ENCODE measurements around the gene IL22.

The IL22 gene

DNA sequence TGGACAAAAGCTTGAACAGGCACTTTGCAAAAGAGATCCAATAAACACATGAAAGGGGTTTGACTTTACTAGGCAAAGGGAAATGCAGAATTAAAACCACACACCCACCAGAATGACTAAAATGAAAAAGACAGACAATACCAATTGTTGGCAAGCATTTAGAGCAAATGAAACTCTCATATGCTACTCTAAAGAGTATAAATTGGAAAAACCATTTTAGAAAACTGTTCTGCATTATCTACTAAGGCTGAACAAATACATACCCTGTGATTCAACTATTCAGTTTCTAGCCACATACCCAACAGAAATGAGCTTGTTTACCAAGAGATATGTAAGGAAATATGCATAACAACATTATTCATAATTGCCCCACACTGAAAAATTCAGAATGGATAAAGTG, 8.5 kb upstream of the IL22 start:
- Histone ChIP-seq H3K36me3 (ENCODE audit: control insufficient read depth, insufficient read depth, low read length) (no peaks in the 10 kb centered on the region), H3K4me3 (ENCODE audit: low read depth, low read length) (no peak overlapping the region), H3K9me3 (ENCODE audit: control insufficient read depth, insufficient read depth, low read length) (no peaks in the 10 kb centered on the region), H3K27me3 (ENCODE audit: control insufficient read depth, insufficient read depth, low read length) (no peaks in the 10 kb centered on the region), H3K4me1 (ENCODE audit: control insufficient read depth, insufficient read depth, low read length) (no peaks in the 10 kb centered on the region), H3K9ac (ENCODE audit: low read depth, low read length) (no peak overlapping the region)

DNA sequence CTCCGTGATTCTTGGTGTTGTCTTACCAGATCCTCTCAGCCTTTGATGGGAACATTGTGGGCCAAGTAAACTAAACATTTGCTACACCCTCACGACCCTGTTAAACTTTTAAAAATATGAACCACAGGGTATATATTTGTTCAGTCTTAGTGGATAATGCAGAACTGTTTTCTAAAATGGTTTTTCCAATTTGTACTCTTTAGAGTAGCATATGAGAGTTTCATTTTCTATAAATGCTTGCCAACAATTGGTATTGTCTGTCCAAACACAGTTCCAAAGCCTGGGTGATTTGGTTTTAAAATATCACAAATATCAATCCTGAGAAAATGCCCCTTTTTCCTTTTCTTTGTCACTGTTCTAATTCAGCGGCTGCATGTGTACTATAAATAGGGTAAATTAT, 6.7 kb upstream of the IL22 start:
- Histone ChIP-seq H3K27me3 (ENCODE audit: control insufficient read depth, insufficient read depth, low read length) (no peaks in the 10 kb centered on the region), H3K4me1 (ENCODE audit: control insufficient read depth, insufficient read depth, low read length) (no peaks in the 10 kb centered on the region), H3K4me3 (ENCODE audit: low read depth, low read length) (no peak overlapping the region), H3K9me3 (ENCODE audit: control insufficient read depth, insufficient read depth, low read length) (no peaks in the 10 kb centered on the region), H3K9ac (ENCODE audit: low read depth, low read length) (no peak overlapping the region), H3K36me3 (ENCODE audit: control insufficient read depth, insufficient read depth, low read length) (no peaks in the 10 kb centered on the region)

DNA sequence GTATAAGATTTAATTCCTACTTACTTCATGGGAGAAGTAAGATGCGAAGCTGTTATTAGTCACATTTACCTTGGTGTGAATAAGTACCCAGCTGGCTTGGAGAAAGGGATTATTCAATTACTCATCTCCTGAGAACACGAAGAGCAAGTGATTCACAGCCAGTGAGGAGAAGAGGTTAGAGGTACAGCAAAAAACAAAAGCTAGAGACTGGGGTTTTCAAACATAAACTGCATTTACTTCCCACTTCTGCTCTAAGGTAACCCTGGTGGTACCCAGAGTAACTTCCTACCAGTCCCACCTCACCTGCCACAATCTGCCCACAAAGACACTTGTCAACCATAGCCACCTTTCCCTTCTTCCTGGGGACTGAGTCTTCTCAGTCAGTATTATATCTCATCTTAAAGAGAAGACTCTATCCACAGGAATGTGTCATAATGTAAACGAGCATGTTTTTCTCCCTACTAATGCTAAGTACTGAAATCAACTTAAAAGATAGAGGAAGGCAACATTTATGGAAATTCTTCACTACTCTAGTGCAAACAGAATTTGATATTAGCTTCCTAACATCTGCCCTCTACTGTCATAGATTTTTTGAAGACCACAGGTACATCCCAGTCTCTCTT, 6.0 kb upstream of the IL22 start:
- Histone ChIP-seq H3K4me3 (ENCODE audit: low read depth, low read length) (no peak overlapping the region), H3K9me3 (ENCODE audit: control insufficient read depth, insufficient read depth, low read length) (no peaks in the 10 kb centered on the region), H3K4me1 (ENCODE audit: control insufficient read depth, insufficient read depth, low read length) (no peaks in the 10 kb centered on the region), H3K36me3 (ENCODE audit: control insufficient read depth, insufficient read depth, low read length) (no peaks in the 10 kb centered on the region), H3K9ac (ENCODE audit: low read depth, low read length) (no peak overlapping the region), H3K27me3 (ENCODE audit: control insufficient read depth, insufficient read depth, low read length) (no peaks in the 10 kb centered on the region)

DNA sequence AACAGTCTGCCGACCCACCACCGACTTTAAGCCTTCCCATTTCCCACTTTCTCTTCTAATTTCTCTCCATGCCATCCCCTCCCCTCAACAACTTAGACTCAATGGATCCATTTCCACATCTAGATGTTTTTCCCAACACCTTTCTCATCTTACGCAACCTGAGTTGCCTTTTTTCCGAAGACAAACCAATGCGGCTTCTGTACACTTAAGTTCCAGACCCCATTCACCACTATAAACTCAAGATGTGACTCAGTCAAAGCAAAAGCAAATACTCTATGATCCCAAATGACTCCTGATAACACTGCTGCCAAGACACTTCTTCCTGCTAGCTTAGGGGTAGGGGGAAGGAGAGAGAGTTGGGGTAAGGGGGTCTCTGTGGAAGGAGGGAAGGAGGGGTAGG, 1.3 kb downstream of the IL22 start:
- Histone ChIP-seq H3K9me3 (ENCODE audit: control insufficient read depth, insufficient read depth, low read length) (no peaks in the 10 kb centered on the region), H3K36me3 (ENCODE audit: control insufficient read depth, insufficient read depth, low read length) (no peaks in the 10 kb centered on the region), H3K9ac (ENCODE audit: low read depth, low read length) (no peak overlapping the region), H3K4me1 (ENCODE audit: control insufficient read depth, insufficient read depth, low read length) (no peaks in the 10 kb centered on the region), H3K27me3 (ENCODE audit: control insufficient read depth, insufficient read depth, low read length) (no peaks in the 10 kb centered on the region), H3K4me3 (ENCODE audit: low read depth, low read length) (no peak overlapping the region)

DNA sequence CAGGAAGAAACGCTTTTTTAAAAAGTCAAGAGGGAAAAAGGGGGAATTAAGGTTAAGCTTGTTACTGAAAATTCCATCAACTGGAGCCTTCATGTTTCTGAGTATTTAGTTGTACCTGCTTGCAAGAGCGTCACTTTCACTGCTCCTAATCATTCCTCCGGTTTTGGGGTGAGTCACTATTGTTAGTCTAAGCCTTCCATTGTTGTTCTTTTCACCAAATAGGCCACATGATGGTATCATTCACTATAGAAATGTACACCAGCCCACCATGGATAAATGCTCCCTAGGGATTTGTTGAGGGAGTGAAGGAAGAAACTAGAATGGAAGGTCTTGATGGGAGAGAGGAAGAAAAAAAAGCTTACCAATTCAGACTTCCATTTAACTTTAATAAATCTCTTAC, 3.0 kb downstream of the IL22 start:
- Histone ChIP-seq H3K9me3 (ENCODE audit: control insufficient read depth, insufficient read depth, low read length) (no peaks in the 10 kb centered on the region), H3K4me3 (ENCODE audit: low read depth, low read length) (no peak overlapping the region), H3K36me3 (ENCODE audit: control insufficient read depth, insufficient read depth, low read length) (no peaks in the 10 kb centered on the region), H3K27me3 (ENCODE audit: control insufficient read depth, insufficient read depth, low read length) (no peaks in the 10 kb centered on the region), H3K4me1 (ENCODE audit: control insufficient read depth, insufficient read depth, low read length) (no peaks in the 10 kb centered on the region), H3K9ac (ENCODE audit: low read depth, low read length) (no peak overlapping the region)

DNA sequence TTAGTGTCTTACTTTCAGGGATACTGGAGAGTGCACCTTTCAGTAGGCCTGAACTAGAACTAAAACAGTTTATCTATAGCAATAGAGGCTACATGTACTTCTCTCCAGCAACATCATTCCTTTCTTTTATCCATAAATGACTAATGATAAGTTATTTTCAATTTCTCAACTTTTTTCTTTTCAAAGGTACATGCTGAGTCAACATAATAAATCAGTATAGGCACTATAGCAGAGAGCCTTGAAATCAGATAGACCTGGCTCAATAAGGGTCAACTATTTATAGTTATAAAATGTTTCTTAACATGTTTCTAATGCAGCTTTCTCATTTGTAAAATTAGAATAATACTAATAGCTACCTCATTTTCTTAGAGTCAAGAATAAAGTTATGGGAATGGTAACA, 5.6 kb downstream of the IL22 start:
- H3K4me3 ChIP-seq (ENCODE audit: low read depth, low read length): no peak overlapping the region
- no peaks in the 10 kb centered on the region for H3K9me3 ChIP-seq (ENCODE audit: control insufficient read depth, insufficient read depth, low read length)
- no peaks in the 10 kb centered on the region for H3K27me3 ChIP-seq (ENCODE audit: control insufficient read depth, insufficient read depth, low read length)
- H3K9ac ChIP-seq (ENCODE audit: low read depth, low read length): no peak overlapping the region
- no peaks in the 10 kb centered on the region for H3K36me3 ChIP-seq (ENCODE audit: control insufficient read depth, insufficient read depth, low read length)
- H3K4me1 ChIP-seq (ENCODE audit: control insufficient read depth, insufficient read depth, low read length): no peaks in the 10 kb centered on the region

DNA sequence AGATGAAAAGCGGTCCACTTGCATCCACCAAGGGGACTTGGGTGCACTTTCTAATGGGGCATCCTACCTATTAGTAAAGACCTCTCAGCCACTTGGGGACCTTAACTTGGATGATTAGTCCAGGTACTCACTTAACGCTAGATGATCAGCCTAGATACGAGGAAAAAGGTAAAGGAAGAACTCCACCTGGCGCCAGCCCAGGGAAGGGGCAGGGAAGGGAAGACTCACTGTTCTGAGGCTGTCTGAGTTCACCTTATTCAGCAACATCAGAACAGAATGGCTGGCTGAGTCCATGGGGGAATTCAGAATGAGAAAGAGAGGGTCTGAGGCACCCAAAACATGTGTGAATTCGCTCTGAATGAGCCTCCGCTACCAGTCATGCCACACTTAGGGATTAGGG, 7.1 kb downstream of the IL22 start:
- Histone ChIP-seq H3K9me3 (ENCODE audit: control insufficient read depth, insufficient read depth, low read length) (no peaks in the 10 kb centered on the region), H3K9ac (ENCODE audit: low read depth, low read length) (no peak overlapping the region), H3K4me3 (ENCODE audit: low read depth, low read length) (no peak overlapping the region), H3K4me1 (ENCODE audit: control insufficient read depth, insufficient read depth, low read length) (no peaks in the 10 kb centered on the region), H3K27me3 (ENCODE audit: control insufficient read depth, insufficient read depth, low read length) (no peaks in the 10 kb centered on the region), H3K36me3 (ENCODE audit: control insufficient read depth, insufficient read depth, low read length) (no peaks in the 10 kb centered on the region)

DNA sequence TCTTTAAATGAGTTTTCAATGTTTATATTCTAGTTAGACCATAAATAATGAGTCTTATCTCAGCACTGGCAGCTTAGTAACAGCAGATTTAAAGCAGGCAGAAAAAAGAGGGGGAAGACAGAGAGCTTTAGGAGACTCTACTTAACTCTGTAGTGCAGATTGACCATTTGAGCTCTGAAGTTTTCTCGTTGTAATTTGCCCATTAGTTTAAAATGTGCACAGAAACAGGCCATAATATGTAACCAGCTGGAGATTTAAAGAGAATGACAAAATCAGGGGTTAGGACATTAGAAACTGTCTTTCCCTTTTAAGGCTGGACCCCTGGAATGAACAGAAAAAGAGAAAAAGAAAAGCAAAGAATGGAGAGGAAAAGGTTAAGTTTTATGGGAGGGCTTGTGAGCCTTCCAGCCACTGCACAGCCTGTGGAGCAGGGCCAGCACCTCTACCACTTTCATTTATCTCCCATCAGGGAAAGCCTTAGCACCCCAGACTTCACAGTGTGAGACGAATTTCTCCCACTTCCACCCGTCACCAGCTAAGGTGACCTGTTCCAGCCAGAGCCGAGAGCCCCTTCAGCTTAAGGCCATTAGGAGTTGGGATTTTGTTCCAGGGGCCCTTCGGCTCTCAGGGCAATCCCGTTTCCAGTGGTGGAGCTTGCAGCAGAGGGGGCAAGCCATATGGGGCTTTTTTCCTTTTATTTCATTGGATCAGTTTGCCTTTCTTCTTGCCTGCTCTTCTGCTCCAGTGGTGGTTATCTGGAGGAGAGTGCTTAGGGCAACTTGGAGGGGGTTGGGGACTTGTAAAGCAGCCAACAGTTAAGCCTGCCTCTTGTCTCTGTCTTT, 8.0 kb downstream of the IL22 start:
- Histone ChIP-seq H3K9me3 (ENCODE audit: control insufficient read depth, insufficient read depth, low read length) (no peaks in the 10 kb centered on the region), H3K36me3 (ENCODE audit: control insufficient read depth, insufficient read depth, low read length) (no peaks in the 10 kb centered on the region), H3K9ac (ENCODE audit: low read depth, low read length) (no peak overlapping the region), H3K27me3 (ENCODE audit: control insufficient read depth, insufficient read depth, low read length) (no peaks in the 10 kb centered on the region), H3K4me3 (ENCODE audit: low read depth, low read length) (no peak overlapping the region), H3K4me1 (ENCODE audit: control insufficient read depth, insufficient read depth, low read length) (no peaks in the 10 kb centered on the region)

DNA sequence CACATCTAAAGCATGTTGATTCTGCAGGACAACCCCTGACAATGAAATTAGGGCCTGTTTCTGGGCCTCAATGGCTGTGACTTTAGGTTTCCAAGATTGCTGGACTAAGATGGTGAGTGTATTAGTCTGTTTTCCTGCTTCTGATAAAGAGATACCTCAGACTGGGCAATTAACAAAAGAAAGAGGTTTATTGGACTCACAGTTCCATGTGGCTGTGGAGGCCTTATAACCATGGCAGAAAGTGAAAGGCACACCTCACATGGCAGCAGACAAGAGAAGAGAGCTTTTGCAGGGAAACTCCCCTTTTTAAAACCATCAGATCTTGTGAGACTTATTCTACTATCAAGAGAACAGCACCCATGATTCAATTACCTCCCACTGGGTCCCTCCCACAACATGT, 10.6 kb downstream of the IL22 start:
- Histone ChIP-seq H3K27me3 (ENCODE audit: control insufficient read depth, insufficient read depth, low read length) (no peaks in the 10 kb centered on the region), H3K4me3 (ENCODE audit: low read depth, low read length) (no peak overlapping the region), H3K9ac (ENCODE audit: low read depth, low read length) (no peak overlapping the region)

DNA sequence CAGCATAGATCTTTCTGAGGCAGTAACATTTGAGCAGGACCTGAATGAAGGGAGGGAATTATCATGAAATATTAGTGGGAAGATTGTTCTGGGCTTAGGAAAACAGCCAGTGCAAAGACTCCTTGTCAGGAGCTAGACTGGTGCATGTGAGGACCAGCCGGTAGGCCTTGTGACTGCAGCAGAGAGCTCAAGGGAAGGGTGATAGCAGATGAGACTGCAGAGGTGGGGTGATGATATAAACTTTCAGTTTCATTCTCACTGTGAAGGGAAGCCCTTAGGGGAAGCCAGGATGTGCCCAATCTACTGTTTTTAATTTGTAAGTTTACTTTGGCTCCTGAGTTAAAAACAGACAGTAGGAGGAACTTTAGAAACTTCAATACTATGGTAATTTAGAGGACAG, 12.4 kb downstream of the IL22 start:
- Histone ChIP-seq H3K9ac (ENCODE audit: low read depth, low read length) (no peak overlapping the region), H3K4me1 (ENCODE audit: control insufficient read depth, insufficient read depth, low read length) (no peaks in the 10 kb centered on the region), H3K27me3 (ENCODE audit: control insufficient read depth, insufficient read depth, low read length) (no peaks in the 10 kb centered on the region), H3K36me3 (ENCODE audit: control insufficient read depth, insufficient read depth, low read length) (no peaks in the 10 kb centered on the region), H3K4me3 (ENCODE audit: low read depth, low read length) (no peak overlapping the region), H3K9me3 (ENCODE audit: control insufficient read depth, insufficient read depth, low read length) (no peaks in the 10 kb centered on the region)

More for the DNA sequence above, 10.6 kb downstream of the IL22 start:
- no peaks in the 10 kb centered on the region for H3K9me3 ChIP-seq (ENCODE audit: control insufficient read depth, insufficient read depth, low read length)
- H3K36me3 ChIP-seq (ENCODE audit: control insufficient read depth, insufficient read depth, low read length): no peaks in the 10 kb centered on the region
- no peaks in the 10 kb centered on the region for H3K4me1 ChIP-seq (ENCODE audit: control insufficient read depth, insufficient read depth, low read length)

DNA sequence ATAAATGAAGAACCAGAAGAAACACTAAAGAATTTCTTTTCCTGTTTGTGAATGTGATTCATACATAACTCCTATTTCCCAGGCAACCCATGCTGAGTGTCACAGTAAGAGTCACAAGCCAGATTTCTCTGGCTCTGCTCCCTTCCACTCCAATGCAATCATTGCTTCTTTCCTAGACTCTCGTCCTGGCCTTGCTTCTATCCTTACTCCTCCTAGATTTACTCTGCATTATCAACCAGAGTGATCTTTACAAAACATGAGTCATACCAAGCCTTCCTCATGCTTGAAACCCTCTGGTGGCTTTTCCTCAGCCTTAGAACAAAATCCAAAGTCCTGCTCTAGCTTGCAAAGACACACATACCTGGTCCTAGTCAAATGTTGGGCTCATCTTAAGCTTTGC, 13.3 kb downstream of the IL22 start:
- Histone ChIP-seq H3K27me3 (ENCODE audit: control insufficient read depth, insufficient read depth, low read length) (no peaks in the 10 kb centered on the region), H3K9me3 (ENCODE audit: control insufficient read depth, insufficient read depth, low read length) (no peaks in the 10 kb centered on the region), H3K9ac (ENCODE audit: low read depth, low read length) (no peak overlapping the region), H3K36me3 (ENCODE audit: control insufficient read depth, insufficient read depth, low read length) (no peaks in the 10 kb centered on the region), H3K4me3 (ENCODE audit: low read depth, low read length) (no peak overlapping the region), H3K4me1 (ENCODE audit: control insufficient read depth, insufficient read depth, low read length) (no peaks in the 10 kb centered on the region)

DNA sequence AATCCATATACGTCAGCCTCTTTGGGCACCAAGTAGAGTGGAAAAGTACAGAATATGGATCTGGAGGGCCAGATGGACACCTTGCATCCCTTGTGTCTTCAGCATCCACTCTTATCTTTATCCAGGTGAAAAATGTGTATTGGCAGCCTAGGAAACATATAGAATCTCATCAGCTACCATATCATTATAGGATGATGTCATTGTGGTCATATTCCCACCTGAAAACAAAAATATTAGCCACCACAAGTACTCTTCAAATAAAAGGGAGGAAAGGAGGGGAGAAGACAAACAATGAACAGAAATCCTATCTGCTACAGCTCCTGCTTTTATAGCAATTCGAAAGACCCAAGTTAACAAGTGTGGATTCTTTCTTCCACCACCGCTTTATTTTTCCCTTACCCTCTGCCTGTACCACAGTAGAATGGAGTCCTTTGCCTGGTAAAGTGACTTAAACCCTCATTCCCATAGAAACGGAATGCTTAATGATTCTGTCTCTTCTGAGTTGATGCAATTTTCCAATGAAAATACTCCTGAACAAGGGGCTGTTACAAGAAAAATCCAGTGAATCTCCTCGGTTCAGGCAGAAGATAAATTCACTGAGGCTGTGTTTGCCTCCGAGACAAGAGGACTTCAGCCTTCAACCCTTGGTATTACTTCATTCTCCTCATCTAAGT, 14.0 kb downstream of the IL22 start:
- Histone ChIP-seq H3K4me3 (ENCODE audit: low read depth, low read length) (no peak overlapping the region), H3K4me1 (ENCODE audit: control insufficient read depth, insufficient read depth, low read length) (no peaks in the 10 kb centered on the region)

More for the DNA sequence above, 14.0 kb downstream of the IL22 start:
- no peak overlapping the region for H3K9ac ChIP-seq (ENCODE audit: low read depth, low read length)
- no peaks in the 10 kb centered on the region for H3K27me3 ChIP-seq (ENCODE audit: control insufficient read depth, insufficient read depth, low read length)
- no peaks in the 10 kb centered on the region for H3K36me3 ChIP-seq (ENCODE audit: control insufficient read depth, insufficient read depth, low read length)
- H3K9me3 ChIP-seq (ENCODE audit: control insufficient read depth, insufficient read depth, low read length): no peaks in the 10 kb centered on the region
